ENCODE data around the gene EFNB2. TPM values are rescaled to one million over a fixed set of nuclear protein-coding genes. Genes with fewer than 3 reads are reported as not detected.

Gene EFNB2
- total RNA-seq, 1 experiment from 2014 or later, result 5.2 TPM

DNA sequence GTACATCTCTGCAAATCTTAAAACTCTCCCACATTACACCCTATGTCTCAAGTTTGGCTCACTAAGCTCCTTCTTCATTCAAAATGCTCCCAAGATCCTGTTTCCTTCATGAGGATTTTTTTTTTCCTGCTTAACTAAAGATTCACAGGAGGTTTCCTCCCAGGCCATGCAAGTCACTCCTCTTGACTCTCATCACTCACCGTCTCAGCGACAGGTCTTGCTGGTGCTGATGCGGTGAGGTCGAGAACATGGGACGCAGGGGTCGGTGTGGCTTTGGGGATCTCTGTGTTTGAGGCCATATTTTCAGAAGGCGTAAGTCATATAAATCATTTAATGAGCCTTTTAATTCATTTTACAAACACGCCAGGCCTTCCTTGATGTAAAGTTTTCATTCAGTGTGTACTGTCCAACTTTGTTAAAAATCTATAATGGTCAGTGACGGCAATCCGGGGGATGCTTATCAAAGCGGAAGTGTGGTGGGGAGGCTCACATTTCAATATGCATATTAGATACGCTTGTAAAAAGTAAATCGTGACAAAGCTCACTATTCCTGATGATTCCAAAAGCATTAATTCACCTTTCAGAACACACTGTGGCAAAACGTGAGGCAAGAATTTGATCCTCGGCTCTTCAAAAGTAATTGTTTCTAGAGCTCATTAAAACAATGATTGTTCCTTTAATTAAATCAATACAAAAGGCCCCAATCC, 20.4 kb downstream of the EFNB2 start:
- Histone ChIP-seq H3K27ac (ENCODE audit: low read depth, low read length, poor library complexity, severe bottlenecking) (no peak overlapping the region), H3K27me3 (replicated peaks; ENCODE audit: insufficient read depth, low read depth, low read length, poor library complexity) (no peaks in the 10 kb centered on the region), H3K4me3 (ENCODE audit: low read depth, low read length, poor library complexity, severe bottlenecking) (no peak overlapping the region), H3K9me3 (ENCODE audit: low read depth, low read length, poor library complexity, severe bottlenecking) (no peaks in the 10 kb centered on the region), H3K4me1 (ENCODE audit: insufficient read depth, low read length, poor library complexity, severe bottlenecking) (peaks cover 6% of the 10 kb centered on the region), H3K36me3 (ENCODE audit: insufficient read depth, low read length, poor library complexity, severe bottlenecking) (no peaks in the 10 kb centered on the region)
- ChIA-PET POLR2A (ENCODE audit: low non-redundant PET) (no interaction called here), CTCF (no interaction called here)
- TF ChIP-seq EZH2 (IDR thresholded peaks at IDR 0.05; ENCODE audit: borderline replicate concordance, low read depth, low read length, poor library complexity, severe bottlenecking), result no peak
- TF ChIP-seq, protein P1, sequence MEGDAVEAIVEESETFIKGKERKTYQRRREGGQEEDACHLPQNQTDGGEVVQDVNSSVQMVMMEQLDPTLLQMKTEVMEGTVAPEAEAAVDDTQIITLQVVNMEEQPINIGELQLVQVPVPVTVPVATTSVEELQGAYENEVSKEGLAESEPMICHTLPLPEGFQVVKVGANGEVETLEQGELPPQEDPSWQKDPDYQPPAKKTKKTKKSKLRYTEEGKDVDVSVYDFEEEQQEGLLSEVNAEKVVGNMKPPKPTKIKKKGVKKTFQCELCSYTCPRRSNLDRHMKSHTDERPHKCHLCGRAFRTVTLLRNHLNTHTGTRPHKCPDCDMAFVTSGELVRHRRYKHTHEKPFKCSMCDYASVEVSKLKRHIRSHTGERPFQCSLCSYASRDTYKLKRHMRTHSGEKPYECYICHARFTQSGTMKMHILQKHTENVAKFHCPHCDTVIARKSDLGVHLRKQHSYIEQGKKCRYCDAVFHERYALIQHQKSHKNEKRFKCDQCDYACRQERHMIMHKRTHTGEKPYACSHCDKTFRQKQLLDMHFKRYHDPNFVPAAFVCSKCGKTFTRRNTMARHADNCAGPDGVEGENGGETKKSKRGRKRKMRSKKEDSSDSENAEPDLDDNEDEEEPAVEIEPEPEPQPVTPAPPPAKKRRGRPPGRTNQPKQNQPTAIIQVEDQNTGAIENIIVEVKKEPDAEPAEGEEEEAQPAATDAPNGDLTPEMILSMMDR (conservative IDR thresholded peaks at IDR 0.05; ENCODE audit: low read depth, low read length), result no peak
- intact Hi-C loops (cut with micrococcal nuclease; ENCODE audit: unreplicated experiment), result no loop called here
- no peak for DNase-seq (ENCODE audit: low spot score)
- BruUV-seq (replicated peaks), result no TSS peak

DNA sequence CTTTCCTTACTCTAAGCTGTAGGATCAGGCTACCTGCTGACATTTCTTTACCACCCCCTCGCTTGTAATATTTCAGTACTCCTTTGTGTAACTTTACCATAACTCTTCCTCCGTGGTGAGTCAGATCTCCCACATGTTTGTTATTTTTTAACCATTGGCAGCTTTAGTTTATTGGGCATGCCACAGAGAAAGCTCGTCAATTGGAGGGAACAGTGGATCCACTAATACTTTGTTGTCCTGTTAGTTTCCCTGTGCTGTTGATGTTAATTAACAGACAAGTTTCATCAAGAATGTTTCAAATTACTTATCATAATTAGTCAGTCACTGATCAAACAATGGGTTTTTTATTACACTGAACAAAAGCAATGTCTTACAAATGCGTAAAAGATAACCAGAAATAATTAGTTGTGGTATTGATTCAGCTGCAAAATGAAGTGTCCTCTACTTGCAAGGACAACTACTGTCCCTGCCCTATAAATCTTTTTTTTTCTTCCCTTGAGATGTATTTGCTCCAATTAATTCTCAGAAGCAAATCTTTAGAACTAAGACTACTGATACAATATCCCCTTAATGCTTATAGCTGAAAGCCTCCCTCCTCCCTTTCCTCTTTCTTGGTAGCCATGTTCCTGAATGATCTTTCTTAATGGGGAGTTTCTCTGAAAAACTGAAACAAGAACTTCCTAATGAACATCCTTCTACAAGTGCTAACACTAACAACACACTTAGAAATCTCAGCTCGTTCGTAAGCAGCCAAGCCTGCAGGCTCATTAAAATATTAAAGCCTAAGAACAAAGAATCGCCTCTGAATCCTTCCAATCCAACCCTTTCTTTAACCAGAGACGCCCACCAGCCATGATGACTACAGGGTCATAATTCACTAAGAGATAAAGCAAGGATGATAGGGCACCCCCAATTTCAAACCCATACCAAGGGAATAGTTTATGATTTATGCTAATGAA, 22.2 kb downstream of the EFNB2 start:
- ChIA-PET CTCF (no interaction called here), POLR2A (ENCODE audit: low non-redundant PET) (no interaction called here)
- peaks cover 6% of the 10 kb centered on the region for H3K4me1 ChIP-seq (ENCODE audit: insufficient read depth, low read length, poor library complexity, severe bottlenecking)
- intact Hi-C loops (cut with micrococcal nuclease; ENCODE audit: unreplicated experiment), result no loop called here
- H3K4me3 ChIP-seq (ENCODE audit: low read depth, low read length, poor library complexity, severe bottlenecking), result no peak overlapping the region
- no peak for DNase-seq (ENCODE audit: low spot score)
- H3K27me3 ChIP-seq (replicated peaks; ENCODE audit: insufficient read depth, low read depth, low read length, poor library complexity), result no peaks in the 10 kb centered on the region
- H3K36me3 ChIP-seq (ENCODE audit: insufficient read depth, low read length, poor library complexity, severe bottlenecking), result no peaks in the 10 kb centered on the region
- TF ChIP-seq, protein P1 (conservative IDR thresholded peaks at IDR 0.05; ENCODE audit: low read depth, low read length), result no peak
- no peak for TF ChIP-seq EZH2 (IDR thresholded peaks at IDR 0.05; ENCODE audit: borderline replicate concordance, low read depth, low read length, poor library complexity, severe bottlenecking)
- BruUV-seq (replicated peaks), result no TSS peak
- no peak overlapping the region for H3K27ac ChIP-seq (ENCODE audit: low read depth, low read length, poor library complexity, severe bottlenecking)
- H3K9me3 ChIP-seq (ENCODE audit: low read depth, low read length, poor library complexity, severe bottlenecking), result no peaks in the 10 kb centered on the region

DNA sequence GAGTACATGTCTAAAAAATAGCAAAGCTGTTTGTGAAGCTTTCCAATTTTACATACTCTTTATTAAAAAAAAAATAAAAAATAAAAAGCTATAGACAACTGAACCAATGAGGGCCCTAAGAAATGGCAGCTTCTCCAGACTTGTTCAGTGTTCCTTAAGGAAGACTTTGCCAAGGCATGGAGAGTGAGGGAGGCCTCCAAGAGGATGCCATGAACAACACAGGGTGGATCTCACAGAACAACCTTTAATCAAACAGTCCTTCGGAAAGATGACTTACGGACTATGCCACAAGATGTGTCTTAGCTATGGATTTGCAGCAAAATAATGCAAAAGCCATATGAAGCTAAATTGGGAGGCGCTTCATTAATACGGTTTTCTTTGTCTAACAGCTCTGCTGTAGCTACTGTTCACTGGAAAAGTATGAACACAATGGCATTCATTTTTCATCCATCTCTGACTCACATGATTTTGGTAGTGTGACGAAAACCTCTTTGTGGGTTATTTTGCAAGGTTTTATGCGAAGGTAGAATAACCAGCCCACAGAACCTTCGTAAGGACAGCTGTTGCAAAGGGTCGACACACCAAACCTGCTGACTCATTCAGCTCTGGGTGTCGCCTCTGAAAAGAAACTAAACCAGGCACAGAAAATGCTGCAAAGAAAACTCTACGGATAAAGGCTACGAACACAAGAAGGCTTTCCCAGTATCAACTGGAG, 27.7 kb downstream of the EFNB2 start:
- no peak for DNase-seq (ENCODE audit: low spot score)
- no TSS peak for BruUV-seq (replicated peaks)
- H3K27ac ChIP-seq (ENCODE audit: low read depth, low read length, poor library complexity, severe bottlenecking), result no peak overlapping the region
- H3K4me3 ChIP-seq (ENCODE audit: low read depth, low read length, poor library complexity, severe bottlenecking), result no peak overlapping the region
- H3K4me1 ChIP-seq (ENCODE audit: insufficient read depth, low read length, poor library complexity, severe bottlenecking), result no peaks in the 10 kb centered on the region
- H3K27me3 ChIP-seq (replicated peaks; ENCODE audit: insufficient read depth, low read depth, low read length, poor library complexity), result no peaks in the 10 kb centered on the region
- H3K36me3 ChIP-seq (ENCODE audit: insufficient read depth, low read length, poor library complexity, severe bottlenecking), result no peaks in the 10 kb centered on the region
- POLR2A ChIA-PET (ENCODE audit: low non-redundant PET), result interaction anchor here (0.6 kb wide), 1 partner anchor 90 kb away, joined by 5 read pairs; no protein-coding TSS in a partner anchor
- H3K9me3 ChIP-seq (ENCODE audit: low read depth, low read length, poor library complexity, severe bottlenecking), result no peaks in the 10 kb centered on the region
- TF ChIP-seq EZH2 (IDR thresholded peaks at IDR 0.05; ENCODE audit: borderline replicate concordance, low read depth, low read length, poor library complexity, severe bottlenecking), result no peak
- TF ChIP-seq, protein P1 (conservative IDR thresholded peaks at IDR 0.05; ENCODE audit: low read depth, low read length), result no peak
- CTCF ChIA-PET, result no interaction called here
- intact Hi-C loops (cut with micrococcal nuclease; ENCODE audit: unreplicated experiment), result no loop called here
